Measurements from ENCODE around the gene TTC9. TPM values are rescaled to one million over a fixed set of nuclear protein-coding genes. Genes with fewer than 3 reads are reported as not detected.

TTC9 gene
- total and polyA plus RNA-seq, 8 donors: 0.59 to 4.0 (median 0.97) TPM

- Histone ChIP-seq H3K27me3 (no peaks in the 10 kb centered on the region), H3K27ac (no peak overlapping the region), H3K4me3 (no peak overlapping the region), H3K36me3 (no peaks in the 10 kb centered on the region), H3K4me1 (no peaks in the 10 kb centered on the region), H3K9me3 (no peaks in the 10 kb centered on the region)
- 78 to 85% methylated on average over 3 of the region's 3 CpGs for WGBS, 2 donors
- DNase-seq (no peak), FAIRE-seq (no peak), ATAC-seq (no peak)
- intact Hi-C loops (cut with DNase I): no loop called here
- TF ChIP-seq, protein P1, sequence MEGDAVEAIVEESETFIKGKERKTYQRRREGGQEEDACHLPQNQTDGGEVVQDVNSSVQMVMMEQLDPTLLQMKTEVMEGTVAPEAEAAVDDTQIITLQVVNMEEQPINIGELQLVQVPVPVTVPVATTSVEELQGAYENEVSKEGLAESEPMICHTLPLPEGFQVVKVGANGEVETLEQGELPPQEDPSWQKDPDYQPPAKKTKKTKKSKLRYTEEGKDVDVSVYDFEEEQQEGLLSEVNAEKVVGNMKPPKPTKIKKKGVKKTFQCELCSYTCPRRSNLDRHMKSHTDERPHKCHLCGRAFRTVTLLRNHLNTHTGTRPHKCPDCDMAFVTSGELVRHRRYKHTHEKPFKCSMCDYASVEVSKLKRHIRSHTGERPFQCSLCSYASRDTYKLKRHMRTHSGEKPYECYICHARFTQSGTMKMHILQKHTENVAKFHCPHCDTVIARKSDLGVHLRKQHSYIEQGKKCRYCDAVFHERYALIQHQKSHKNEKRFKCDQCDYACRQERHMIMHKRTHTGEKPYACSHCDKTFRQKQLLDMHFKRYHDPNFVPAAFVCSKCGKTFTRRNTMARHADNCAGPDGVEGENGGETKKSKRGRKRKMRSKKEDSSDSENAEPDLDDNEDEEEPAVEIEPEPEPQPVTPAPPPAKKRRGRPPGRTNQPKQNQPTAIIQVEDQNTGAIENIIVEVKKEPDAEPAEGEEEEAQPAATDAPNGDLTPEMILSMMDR (IDR thresholded peaks at IDR 0.05): no peak
Measured at GRCh38 chr14:70616646-70617045, 25.1 kb upstream of the TTC9 start.

DNA sequence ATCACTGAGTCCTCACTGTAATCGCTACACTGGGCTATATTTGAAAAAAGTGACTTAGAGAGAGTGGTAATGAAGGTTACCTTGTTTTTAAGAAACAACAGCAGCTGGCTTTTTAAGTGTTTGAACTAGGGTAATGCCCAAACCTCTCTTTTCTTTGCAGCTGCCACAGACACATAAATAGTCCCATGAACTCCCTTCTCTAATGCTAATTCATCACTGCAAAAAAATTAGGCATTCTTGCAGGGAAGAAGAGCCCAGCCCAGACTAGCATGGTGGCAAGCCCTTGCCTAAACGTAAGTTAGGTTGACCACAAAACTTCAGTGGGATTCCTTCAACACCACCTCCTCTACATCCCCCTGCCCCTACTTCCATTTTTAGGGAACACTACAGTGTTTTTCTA lies 23.4 kb upstream of the TTC9 start:
- Histone ChIP-seq H3K4me1 (no peaks in the 10 kb centered on the region), H3K27me3 (no peaks in the 10 kb centered on the region), H3K36me3 (no peaks in the 10 kb centered on the region), H3K9me3 (no peaks in the 10 kb centered on the region), H3K27ac (no peak overlapping the region), H3K4me3 (no peak overlapping the region)
- TF ChIP-seq, protein P1 (IDR thresholded peaks at IDR 0.05): no peak
- no peak for ATAC-seq
- intact Hi-C loops (cut with DNase I): no loop called here
- WGBS, 2 donors: 52 to 54% methylated on average over 2 of the region's 2 CpGs
- DNase-seq: no peak
- FAIRE-seq: no peak

DNA sequence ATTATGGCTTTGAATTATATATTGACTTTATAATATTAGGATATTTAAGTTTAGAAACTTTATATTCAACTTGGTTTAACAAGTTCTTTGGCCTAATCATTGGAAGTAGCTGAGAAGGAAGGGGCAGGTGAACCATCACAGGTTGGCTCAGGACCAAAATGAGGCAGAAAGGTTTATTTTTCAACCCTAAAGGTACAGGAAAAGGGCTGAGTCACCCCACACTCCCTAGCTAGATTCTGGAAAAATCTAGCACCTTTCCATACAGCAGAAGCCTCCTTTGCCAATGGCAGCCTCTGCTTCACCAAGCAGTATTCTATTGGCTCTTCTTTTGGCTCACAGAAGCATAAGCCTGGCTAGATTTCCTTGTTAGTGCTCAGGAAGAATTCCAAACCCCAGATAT lies 22.0 kb upstream of the TTC9 start:
- TF ChIP-seq, protein P1 (IDR thresholded peaks at IDR 0.05): no peak
- H3K36me3 ChIP-seq: no peaks in the 10 kb centered on the region

GRCh38 chr14:70622111-70622712 lies 19.5 kb upstream of the TTC9 start:
- TF ChIP-seq, protein P1 (IDR thresholded peaks at IDR 0.05): peak in 3 of 4 donors; percentile 48 to 58 (median 49)
- DNase-seq: peak in 3 of 6 donors; percentile 18 to 62 (median 22)
- intact Hi-C loops (cut with DNase I): loop anchor here in 1 of 3 donors (10.0 kb wide), 2 partner anchors 93 to 193 kb away; no protein-coding TSS in a partner anchor
- Histone ChIP-seq H3K36me3 (no peaks in the 10 kb centered on the region), H3K4me3 (no peak overlapping the region), H3K27me3 (no peaks in the 10 kb centered on the region), H3K9me3 (no peaks in the 10 kb centered on the region), H3K4me1 (no peaks in the 10 kb centered on the region), H3K27ac (no peak overlapping the region)
- ATAC-seq: peak in 3 of 4 donors; percentile 90 to 96 (median 90)
- 23 to 39% methylated on average over 3 of the region's 3 CpGs for WGBS, 2 donors
- no peak for FAIRE-seq

More for the DNA sequence above, 22.0 kb upstream of the TTC9 start:
- no peak overlapping the region for H3K4me3 ChIP-seq
- intact Hi-C loops (cut with DNase I): loop anchor here in 1 of 3 donors (10.0 kb wide), 2 partner anchors 95 to 195 kb away; no protein-coding TSS in a partner anchor
- FAIRE-seq (no peak), DNase-seq (no peak), ATAC-seq (no peak)
- H3K9me3 ChIP-seq: no peaks in the 10 kb centered on the region
- no peaks in the 10 kb centered on the region for H3K27me3 ChIP-seq
- no peaks in the 10 kb centered on the region for H3K4me1 ChIP-seq
- H3K27ac ChIP-seq: no peak overlapping the region

- Histone ChIP-seq H3K27ac (no peak overlapping the region), H3K9me3 (no peaks in the 10 kb centered on the region), H3K27me3 (no peaks in the 10 kb centered on the region), H3K4me1 (no peaks in the 10 kb centered on the region), H3K36me3 (no peaks in the 10 kb centered on the region), H3K4me3 (no peak overlapping the region)
- no peak for FAIRE-seq
- intact Hi-C loops (cut with DNase I): loop anchor here in 1 of 3 donors (10.0 kb wide), 2 partner anchors 90 to 190 kb away; no protein-coding TSS in a partner anchor
- no peak for DNase-seq
- TF ChIP-seq, protein P1 (IDR thresholded peaks at IDR 0.05): no peak
- WGBS, 2 donors: 73 to 76% methylated on average over 1 of the region's 1 CpG
- no peak for ATAC-seq
Measured at GRCh38 chr14:70624972-70625371, 16.7 kb upstream of the TTC9 start.
